Limb (tissue), 2 donors: ENCODE data around the gene HINT3.
"Not testable (repeated sequence)": the region's sequence is repeated elsewhere in the genome, so short reads cannot be mapped to it uniquely, and the experiment has no call there.

ENCODE experiments used
- DNase-seq, 2 donors: peaks; one replicate each; pipeline ENCODE4 v3.0.0-alpha.2; 2016; ENCODE audit errors: extremely low spot score in 2 of 2

HINT3 gene

GRCh38 chr6:125939791-125940190, 16.8 kb upstream of the HINT3 start:
- no peak for DNase-seq

- no peak for DNase-seq
Observed at GRCh38 chr6:125940247-125941041, 16.1 kb upstream of the HINT3 start.

- no peak for DNase-seq
Observed at GRCh38 chr6:125942672-125943527, 13.7 kb upstream of the HINT3 start.

GRCh38 chr6:125943528-125944433, 12.8 kb upstream of the HINT3 start:
- no peak for DNase-seq

GRCh38 chr6:125944434-125944816, 12.1 kb upstream of the HINT3 start:
- DNase-seq, result no peak

GRCh38 chr6:125944896-125945295, 11.7 kb upstream of the HINT3 start:
- no peak for DNase-seq

GRCh38 chr6:125945378-125946141, 11.0 kb upstream of the HINT3 start:
- no peak for DNase-seq

- DNase-seq, result no peak
Observed at GRCh38 chr6:125947615-125948014, 9.0 kb upstream of the HINT3 start.

- no peak for DNase-seq
Observed at GRCh38 chr6:125948455-125948854, 8.1 kb upstream of the HINT3 start.

GRCh38 chr6:125949069-125949468, 7.5 kb upstream of the HINT3 start:
- DNase-seq, result no peak

- no peak for DNase-seq
Observed at GRCh38 chr6:125950293-125950692, 6.3 kb upstream of the HINT3 start.

- DNase-seq, result not testable (repeated sequence)
Observed at GRCh38 chr6:125950716-125951115, 5.9 kb upstream of the HINT3 start.

- DNase-seq, result no peak
Observed at GRCh38 chr6:125951323-125951722, 5.2 kb upstream of the HINT3 start.

GRCh38 chr6:125952764-125953501, 3.6 kb upstream of the HINT3 start:
- no peak for DNase-seq

GRCh38 chr6:125953502-125953875, 3.1 kb upstream of the HINT3 start:
- DNase-seq, result peak in 1 of 2 donors; percentile 32

- DNase-seq, result no peak
Observed at GRCh38 chr6:125954735-125955339, 1.7 kb upstream of the HINT3 start.

GRCh38 chr6:125955973-125956372, 597 bp upstream of the HINT3 start:
- no peak for DNase-seq

- no peak for DNase-seq
Observed at GRCh38 chr6:125957391-125957693, 772 bp downstream of the HINT3 start.

GRCh38 chr6:125957845-125958244, 1.3 kb downstream of the HINT3 start:
- no peak for DNase-seq

- no peak for DNase-seq
Observed at GRCh38 chr6:125959041-125959440, 2.5 kb downstream of the HINT3 start.
